Esophagus muscularis mucosa (tissue), 3 donors: ENCODE data around the gene PRMT7.

ENCODE experiments used
- POLR2A ChIP-seq: fragments of 450-650 bp; IDR thresholded peaks from one replicate; pipeline ENCODE4 v1.6.1; 2017; ENCODE audit warnings: antibody characterized with exemption, moderate library complexity, mild to moderate bottlenecking, low read depth
- TF ChIP-seq, protein P1 (sequence below), 3 experiments: fragments of 200-600 bp in 2 of 3; fragments of 450-650 bp in 1 of 3; sonication (generic) in 2 of 3; IDR thresholded peaks; one replicate each; pipeline ENCODE4 v1.5.1; 2017 to 2019; ENCODE audit warnings: antibody characterized with exemption in 3 of 3, mild to moderate bottlenecking in 2 of 3, moderate library complexity in 1 of 3

GRCh38 chr16:68324780-68325357, 14.1 kb downstream of the PRMT7 start:
- TF ChIP-seq, protein P1, sequence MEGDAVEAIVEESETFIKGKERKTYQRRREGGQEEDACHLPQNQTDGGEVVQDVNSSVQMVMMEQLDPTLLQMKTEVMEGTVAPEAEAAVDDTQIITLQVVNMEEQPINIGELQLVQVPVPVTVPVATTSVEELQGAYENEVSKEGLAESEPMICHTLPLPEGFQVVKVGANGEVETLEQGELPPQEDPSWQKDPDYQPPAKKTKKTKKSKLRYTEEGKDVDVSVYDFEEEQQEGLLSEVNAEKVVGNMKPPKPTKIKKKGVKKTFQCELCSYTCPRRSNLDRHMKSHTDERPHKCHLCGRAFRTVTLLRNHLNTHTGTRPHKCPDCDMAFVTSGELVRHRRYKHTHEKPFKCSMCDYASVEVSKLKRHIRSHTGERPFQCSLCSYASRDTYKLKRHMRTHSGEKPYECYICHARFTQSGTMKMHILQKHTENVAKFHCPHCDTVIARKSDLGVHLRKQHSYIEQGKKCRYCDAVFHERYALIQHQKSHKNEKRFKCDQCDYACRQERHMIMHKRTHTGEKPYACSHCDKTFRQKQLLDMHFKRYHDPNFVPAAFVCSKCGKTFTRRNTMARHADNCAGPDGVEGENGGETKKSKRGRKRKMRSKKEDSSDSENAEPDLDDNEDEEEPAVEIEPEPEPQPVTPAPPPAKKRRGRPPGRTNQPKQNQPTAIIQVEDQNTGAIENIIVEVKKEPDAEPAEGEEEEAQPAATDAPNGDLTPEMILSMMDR (IDR thresholded peaks at IDR 0.05) = no peak
- TF ChIP-seq POLR2A = no peak
